Upper lobe of left lung (tissue), 4 donors: Measurements from ENCODE around the gene PGR.

Experiments
- CTCF ChIP-seq, 6 experiments: fragments of 450-650 bp in 4 of 6; fragments of 200-600 bp in 2 of 6; sonication (generic) in 2 of 6; IDR thresholded peaks; one replicate each; pipeline ENCODE4 v1.5.1; 2016 to 2019; ENCODE audit warnings: antibody characterized with exemption in 6 of 6
- EP300 ChIP-seq, 4 donors: sonication (generic); formaldehyde crosslinking; IDR thresholded peaks; one replicate each; pipeline ENCODE4 v1.5.1; 2017; ENCODE audit warnings: antibody characterized with exemption in 4 of 4, control low read depth in 2 of 4
- POLR2A ChIP-seq, 4 donors: fragments of 450-650 bp; IDR thresholded peaks; one replicate each; pipeline ENCODE4 v1.5.1; 2016 to 2017; ENCODE audit warnings: antibody characterized with exemption in 4 of 4, mild to moderate bottlenecking in 2 of 4

DNA sequence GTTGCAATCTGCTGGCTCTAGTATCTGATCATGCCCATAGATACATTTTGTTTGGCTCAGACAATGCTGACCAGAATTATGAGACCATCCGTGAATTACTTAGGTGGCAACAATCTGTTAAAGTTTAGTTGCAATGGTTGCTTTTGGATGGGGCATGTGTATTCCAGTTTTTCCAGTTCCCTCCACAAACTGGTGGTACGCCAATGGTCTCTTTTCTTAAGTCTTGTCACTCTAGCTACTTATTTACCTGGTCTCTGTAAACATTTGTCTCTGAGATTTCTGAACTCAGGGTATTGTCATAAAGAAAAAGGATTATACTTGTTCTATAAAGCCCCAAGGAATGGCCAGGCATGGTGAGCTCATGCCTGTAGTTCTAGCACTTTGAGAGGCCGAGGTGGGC lies 65.9 kb downstream of the PGR start:
- no peak for TF ChIP-seq POLR2A (IDR thresholded peaks at IDR 0.05)
- TF ChIP-seq CTCF (IDR thresholded peaks at IDR 0.05): no peak
- no peak for TF ChIP-seq EP300 (IDR thresholded peaks at IDR 0.05)
